SK-N-SH treated with all-trans-retinoic acid at 6 μM for 48 hours (cell line): ENCODE results near the gene SLC44A5.

Experiments
- OSR1 ChIP-seq: fragments of 250-450 bp; sonication (Bioruptor Pico); IDR thresholded peaks from 2 replicates; pipeline ENCODE4 v1.8.0; 2022; ENCODE audit warnings: moderate library complexity, mild to moderate bottlenecking, inconsistent platforms
- SNAI2 ChIP-seq: fragments of 250-450 bp; sonication (Bioruptor Pico); IDR thresholded peaks from 2 replicates; pipeline ENCODE4 v1.5.0; 2020; ENCODE audit warnings: mild to moderate bottlenecking, moderate library complexity
- TOX ChIP-seq: fragments of 250-450 bp; sonication (Bioruptor Pico); IDR thresholded peaks from 2 replicates; pipeline ENCODE4 v1.8.0; 2021; ENCODE audit warnings: mild to moderate bottlenecking, moderate library complexity, borderline replicate concordance
- TSHZ2 ChIP-seq: fragments of 250-450 bp; sonication (Bioruptor Pico); IDR thresholded peaks from 2 replicates; pipeline ENCODE4 v1.5.0; 2020; ENCODE audit warnings: mild to moderate bottlenecking, moderate library complexity
- ZNF565 ChIP-seq: fragments of 450-650 bp; formaldehyde crosslinking; conservative IDR thresholded peaks from 2 replicates; pipeline ENCODE4 v1.5.0; 2020; ENCODE audit warnings: low read depth, mild to moderate bottlenecking, moderate library complexity

- TF ChIP-seq TSHZ2 (no peak), OSR1 (CRISPR knock-in tag) (no peak), SNAI2 (no peak), TOX (CRISPR knock-in tag) (no peak), ZNF565 (CRISPR knock-in tag) (no peak)
Observed at GRCh38 chr1:75275631-75276030, 335.3 kb downstream of the SLC44A5 start.
